Upper lobe of left lung (tissue), 4 donors: ENCODE data around the gene FCRL1.

Experiments
- CTCF ChIP-seq, 6 experiments: fragments of 450-650 bp in 4 of 6; fragments of 200-600 bp in 2 of 6; sonication (generic) in 2 of 6; IDR thresholded peaks; one replicate each; pipeline ENCODE4 v1.5.1; 2016 to 2019; ENCODE audit warnings: antibody characterized with exemption in 6 of 6
- POLR2A ChIP-seq, 4 donors: fragments of 450-650 bp; IDR thresholded peaks; one replicate each; pipeline ENCODE4 v1.5.1; 2016 to 2017; ENCODE audit warnings: antibody characterized with exemption in 4 of 4, mild to moderate bottlenecking in 2 of 4

GRCh38 chr1:157829210-157829609 lies 9.3 kb upstream of the FCRL1 start:
- TF ChIP-seq POLR2A (IDR thresholded peaks at IDR 0.05) (no peak), CTCF (IDR thresholded peaks at IDR 0.05) (no peak)
